Measurements from ENCODE around the gene ZNF784.
"Not testable (repeated sequence)": the region's sequence is repeated elsewhere in the genome, so short reads cannot be mapped to it uniquely, and the experiment has no call there.

The ZNF784 gene

DNA sequence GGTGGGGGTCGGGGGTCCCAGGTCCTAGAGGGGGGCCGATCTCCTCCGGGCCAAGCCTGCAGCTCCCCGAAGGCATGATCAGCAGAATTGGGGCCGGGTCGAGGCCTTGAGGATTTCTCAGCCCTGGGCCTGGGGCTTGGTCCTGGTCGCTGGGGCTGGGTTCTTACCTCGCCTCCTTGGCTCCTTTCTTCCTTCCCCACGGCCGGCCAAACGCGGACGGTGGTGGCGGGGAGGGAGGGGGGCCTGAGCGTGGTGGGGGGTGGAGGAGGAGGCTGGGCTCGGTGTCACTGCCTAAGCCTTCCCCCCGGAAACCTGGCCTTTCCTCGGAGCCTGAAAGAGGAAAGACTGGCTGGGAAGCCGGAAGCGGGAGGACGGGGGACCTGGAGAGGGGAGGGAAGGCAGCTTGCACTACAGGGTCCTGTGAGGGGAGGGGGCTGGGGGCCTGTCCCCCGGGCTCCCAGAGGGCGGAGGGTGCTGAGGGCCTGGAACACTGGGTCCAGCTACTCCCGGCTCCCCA, 43.7 kb downstream of the ZNF784 start, which contains the start of gene ZNF579:
TSS of gene ZNF579 (minus strand) at position 221 of the 517 bp plus-strand sequence. CDS start 1,209 bp downstream, outside the sequence.
- peak; percentile 83 for DNase-seq

DNA sequence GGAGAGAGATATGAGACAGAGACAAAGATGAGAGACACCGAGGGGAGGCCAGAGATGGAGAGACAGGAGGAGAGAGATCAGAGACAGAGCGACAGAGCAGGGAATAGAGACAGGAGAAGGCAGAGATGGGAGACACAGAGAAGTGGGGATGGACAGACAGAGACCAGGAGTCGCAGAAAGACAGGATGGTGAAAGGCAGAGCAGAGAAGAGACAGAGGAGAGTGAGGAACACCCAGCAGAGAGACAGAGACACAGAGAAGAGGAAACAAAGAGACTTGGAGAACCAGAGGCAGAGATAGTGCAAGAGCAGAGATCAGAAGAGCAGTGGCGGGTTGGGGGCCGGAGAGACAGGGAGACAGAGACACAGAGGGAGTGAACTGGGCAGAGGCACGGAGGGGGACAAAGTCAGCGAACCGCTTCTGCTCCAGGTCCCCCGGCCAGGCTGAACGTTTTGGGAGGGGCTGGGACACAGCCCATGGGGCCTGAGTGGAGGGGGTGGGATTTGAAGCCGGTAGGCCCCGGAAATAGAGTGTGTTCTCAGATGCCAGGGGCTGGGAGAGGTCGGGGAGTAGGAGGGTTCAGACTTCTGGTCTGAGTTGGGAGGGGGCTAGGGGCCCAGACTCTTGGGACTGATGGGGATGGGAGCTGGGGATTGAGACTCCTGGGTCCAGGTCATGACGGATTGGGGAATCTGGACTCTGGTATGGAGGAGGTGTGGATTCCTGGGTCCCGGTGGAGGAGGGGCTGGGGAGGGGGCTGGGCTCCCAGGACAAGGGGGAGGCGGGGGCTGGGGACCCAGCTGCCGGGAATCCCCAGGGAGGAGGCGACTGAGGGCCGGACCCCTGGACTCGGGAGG, 44.4 kb downstream of the ZNF784 start:
- DNase-seq: no peak

DNA sequence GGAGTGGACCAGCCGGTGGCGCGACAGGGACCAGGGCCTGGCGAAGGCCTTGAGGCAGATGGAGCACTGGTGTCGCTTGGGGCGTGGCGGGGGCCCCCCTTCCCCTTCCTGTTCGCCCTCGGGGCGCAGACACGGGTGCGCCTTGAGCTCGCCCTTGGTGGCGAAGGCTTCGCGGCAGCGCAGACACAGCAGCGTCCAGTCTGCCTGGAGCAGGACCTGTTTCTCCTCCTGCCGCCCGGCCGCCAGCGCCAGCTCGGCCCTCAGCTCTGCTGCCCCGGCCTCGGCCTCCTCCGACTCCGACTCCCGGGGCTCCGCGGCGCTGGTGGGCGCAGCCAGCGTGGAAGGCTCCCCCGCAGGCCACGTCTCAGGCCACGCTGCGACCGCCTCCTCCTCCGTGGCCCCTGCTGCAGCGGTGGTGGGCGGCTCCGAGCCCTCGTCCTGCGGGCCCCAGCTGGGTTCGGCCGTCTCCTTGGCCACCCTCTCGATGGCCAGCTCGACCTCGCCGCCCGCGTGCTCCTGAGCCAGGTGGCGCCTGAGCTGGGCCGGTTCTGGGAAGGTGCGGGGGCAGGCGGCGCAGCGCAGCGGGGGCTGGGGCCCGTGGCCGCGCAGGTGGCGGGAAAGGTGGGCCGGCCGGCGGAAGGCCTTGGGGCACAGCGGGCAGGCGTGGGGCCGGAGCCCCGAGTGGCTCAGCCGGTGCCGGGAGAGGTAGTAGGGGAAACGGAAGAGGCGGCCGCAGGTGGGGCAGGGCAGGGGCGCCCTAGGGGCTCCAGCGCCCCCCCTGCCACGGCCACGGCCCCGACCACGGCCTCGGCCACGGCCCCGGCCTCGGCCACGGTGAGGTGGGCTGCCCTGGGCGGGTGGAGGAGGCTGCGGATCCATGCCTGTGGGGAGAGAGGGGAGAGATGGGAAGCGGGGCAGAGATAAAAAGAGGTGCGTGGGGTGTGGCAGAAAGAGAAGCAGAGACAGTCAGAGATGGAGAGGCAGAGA, 45.3 kb downstream of the ZNF784 start:
- DNase-seq: no peak

DNA sequence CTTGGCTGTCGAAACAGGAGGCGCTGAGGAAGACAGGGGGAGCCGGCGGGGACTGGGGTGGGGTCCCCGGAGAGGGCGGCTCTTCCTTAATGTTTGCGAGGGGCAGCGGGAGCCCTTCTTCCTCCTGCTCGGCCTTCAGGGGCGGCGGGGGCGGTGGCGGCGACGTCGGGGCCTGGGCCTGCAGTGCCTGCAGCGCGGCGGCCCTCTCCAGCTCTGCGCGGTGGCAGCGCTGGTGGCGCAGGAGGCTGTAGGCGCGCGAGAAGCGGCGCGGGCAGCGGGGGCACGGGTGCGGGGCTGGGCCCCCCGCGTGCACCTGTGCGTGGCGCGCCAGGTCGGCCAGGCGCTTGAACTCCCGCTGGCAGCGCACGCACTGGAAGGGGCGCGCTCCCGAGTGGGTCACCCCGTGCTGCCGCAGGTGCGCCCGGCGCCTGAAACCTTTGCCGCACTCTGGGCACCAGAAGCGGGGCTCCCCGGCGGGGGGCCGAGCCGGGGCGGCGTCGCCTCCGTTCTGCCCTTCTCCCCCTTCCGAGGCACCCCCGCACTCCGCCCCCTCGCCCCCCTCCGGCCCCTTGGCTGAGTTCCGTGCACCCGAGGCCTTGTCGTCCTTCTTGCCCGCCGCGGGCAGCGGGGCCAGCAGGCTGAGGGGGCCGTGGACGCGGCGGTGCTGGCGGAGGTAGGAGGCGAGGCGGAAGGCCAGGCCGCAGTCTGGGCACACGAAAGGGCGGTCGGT, 46.2 kb downstream of the ZNF784 start:
- DNase-seq: no peak

DNA sequence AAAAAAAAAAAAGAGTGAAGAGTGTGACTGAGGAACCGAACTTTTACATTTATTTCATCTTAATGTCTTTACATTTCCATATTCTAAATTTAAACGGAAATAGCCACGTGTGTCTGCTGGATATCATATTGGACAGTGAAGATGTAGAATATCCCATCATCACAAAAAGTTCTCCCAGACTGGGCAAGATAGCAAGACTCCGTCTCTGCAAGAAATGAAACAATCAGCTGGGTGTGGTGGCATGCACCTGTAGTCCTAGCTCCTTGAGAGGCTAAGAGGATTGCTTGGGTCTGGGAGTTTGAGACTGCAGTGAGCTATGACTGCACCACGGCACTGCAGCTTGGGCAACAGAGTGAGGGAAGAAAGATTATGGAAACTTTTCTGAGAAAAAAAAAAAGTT, 47.6 kb downstream of the ZNF784 start:
- no peak for DNase-seq

DNA sequence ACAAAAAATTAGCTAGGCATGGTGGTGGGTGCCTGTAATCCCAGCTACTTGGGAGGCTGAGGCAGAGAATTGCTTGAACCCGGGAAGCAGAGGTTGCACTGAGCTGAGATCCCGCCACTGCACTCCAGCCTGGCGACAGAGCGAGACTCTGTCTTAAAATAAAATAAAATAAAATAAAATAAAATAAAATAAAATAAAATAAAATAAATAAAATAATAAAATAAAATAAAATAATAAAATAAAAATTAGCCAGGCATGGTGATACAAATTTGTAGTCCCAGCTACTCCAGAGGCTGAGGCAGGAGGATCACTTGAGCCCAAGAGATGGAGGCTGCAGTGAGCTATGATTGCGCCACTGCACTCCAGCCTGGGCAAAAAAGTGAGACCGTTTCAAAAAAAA, 50.4 kb downstream of the ZNF784 start:
- DNase-seq: not testable (repeated sequence)
